Ramos (cell line): ENCODE measurements around the gene GPR152.

ENCODE experiments used
- in situ Hi-C: fragments of 300-500 bp; cut with MboI; formaldehyde crosslinking; loops from one replicate; pipeline ENCODE4 v1.14.3; 2022; ENCODE audit warnings: low sequenced_read_pairs; ENCODE audit not compliant: unreplicated experiment

Gene GPR152

DNA sequence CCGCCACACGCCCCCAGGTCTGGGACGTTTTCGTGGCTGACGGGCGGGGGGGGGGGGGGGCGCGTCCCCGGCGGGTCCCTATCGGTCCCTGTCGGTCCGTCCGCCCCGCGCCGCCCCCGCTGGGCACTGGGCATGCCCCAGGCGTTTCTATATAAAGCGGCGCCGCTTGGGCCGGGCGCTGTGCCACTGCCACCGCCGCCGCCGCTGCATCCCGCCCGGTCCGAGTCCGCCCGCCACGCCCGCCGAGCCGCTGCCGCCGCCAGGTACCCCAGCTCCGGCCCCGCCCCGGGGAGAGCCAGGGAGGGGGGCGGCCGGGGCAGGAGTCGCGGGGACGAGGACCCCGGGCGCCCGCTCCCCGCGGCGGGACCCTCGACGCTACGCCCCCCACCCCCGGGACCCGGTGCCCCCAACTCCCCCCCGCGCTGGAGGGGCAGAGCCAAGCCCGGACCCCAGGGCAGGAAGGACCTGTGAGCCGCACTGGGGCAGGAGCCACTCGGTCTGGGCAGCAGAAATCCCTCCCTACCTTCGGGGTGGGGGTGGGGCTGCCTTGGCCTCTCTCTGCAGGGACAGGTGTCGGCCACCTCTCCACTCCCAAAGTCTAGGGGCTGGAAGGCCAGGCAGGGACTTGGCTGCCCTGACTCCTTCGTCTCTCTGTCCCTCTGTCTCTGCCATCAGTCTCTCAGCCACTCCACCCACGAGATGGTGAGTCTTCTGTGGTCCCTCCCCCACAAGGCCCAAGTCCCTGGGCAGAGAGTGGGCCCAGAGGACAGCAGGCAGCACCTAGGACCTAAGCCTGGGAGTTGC is 36.8 kb downstream of the GPR152 start, which contains the start of gene CARNS1:
CARNS1 (plus strand) TSS at position 178 of the 804 bp plus-strand sequence; CDS start at position 700, 522 bp downstream.
- in situ Hi-C loops = no loop called here

DNA sequence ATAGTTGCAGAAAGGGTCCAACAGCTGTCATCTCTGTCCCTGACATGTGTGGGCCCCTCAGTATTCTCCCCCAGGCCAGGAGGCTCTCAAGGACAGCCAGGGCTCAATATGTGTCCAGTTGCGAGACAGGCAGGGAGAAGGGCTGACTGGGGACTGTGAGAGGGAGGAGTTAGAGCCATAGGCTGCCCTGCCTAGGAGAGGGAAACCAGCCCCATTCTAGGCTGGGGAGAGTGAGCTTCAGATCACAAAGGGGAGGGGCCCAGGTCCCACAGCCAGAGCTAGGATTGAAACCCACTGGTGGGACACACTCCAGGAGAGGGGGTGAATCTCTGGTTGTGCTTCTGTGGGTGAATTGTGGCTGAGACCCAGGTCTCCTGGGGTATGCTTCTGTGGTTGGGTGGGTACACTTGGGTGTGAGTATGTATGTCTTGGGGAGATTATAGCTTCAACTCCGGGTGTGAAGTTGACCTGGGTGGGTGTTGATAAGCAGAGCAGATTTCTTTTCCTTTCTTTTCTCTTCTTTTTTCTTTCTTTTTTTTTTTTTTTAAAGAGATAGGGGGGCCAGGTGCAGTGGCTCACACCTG is 39.2 kb downstream of the GPR152 start:
- in situ Hi-C loops = no loop called here

DNA sequence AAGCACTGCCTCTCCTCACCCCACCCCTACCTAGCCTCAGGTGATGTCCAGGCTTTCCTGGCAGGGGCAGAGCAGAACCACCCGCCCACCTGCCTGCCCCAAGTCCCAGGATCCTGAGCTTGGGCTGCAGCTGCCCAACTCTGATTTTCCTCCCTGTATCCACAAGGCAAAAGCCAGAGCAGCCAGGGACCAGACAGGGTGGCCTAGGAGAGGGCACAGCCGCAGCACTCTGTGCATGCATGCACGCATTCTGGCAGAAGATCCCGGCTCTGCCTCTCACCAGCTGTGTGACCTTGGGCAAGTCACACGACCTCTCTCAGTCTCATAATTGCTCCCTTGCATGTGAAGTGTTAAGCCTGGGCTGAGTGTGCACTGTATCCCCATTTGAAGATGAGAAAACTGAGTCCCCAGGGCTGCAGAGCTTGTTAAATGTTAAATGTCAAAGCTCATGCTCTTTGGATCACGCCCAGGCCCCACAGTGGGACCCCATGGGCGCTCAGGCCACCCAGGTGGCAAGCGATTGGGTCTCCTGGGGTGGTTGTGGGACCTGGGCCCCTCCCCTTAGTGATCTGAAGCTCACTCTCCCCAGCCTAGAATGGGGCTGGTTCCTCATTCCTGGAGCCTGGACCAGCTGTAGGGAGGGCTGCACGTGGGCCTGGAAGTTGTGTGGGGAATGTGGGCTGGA is 39.9 kb downstream of the GPR152 start:
- in situ Hi-C loops = no loop called here

DNA sequence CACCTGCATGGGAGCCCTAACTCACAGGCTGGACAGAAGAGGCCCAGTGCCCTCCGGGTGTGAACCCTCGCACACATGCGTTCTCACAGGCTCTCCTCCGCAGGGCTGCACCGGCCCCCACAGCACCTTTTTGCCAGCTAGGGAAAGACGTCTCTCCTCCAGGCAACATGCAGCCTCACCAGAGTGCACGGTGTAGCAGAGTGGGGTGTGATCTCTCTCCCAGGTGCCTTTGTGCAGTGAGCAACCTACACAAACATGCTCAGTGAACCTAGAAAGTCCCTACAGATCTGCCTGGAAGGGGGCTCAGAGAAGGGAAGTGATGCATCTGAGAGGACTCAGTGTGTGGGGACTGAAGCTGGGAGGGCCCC is 40.8 kb downstream of the GPR152 start:
- in situ Hi-C loops = no loop called here

DNA sequence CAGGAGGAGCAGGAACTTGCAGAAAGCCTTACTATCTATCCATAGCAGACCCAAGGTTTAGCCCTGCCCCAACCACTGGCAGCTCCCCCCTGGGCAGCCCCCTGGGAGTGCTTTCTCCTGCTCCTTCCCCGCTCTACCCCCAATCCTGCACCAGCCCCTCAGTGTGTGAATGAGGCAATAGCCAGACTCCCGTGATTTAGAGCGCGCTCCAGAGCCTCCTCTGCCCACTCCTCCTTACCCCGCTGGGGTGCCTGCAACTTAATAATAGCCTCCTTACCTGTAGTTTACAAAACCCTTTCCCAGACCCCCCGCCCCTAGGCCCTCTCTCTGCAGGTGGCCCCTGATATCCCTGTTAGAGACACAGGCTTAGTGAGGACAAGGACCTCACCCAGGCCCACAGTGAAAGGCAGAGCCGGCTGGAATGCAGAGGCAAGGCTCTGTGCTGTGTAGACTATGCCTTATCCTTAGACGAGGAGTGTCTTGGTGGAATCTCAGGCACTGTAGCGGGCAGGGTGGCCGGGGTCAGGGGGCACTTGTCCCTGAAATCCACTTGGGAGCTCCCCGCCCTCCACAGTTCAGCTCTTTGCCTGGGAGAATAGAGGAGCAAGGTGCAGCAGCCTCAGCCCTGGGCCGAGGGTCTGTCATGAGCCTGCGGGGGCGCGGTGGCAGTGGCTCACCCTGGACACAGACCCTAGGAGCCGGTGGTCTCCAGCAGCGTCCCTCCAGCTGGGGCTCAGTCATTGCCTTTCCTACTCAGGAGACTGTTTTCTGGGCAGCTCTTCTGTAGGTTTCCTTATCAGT is 41.3 kb downstream of the GPR152 start:
- in situ Hi-C loops = no loop called here

DNA sequence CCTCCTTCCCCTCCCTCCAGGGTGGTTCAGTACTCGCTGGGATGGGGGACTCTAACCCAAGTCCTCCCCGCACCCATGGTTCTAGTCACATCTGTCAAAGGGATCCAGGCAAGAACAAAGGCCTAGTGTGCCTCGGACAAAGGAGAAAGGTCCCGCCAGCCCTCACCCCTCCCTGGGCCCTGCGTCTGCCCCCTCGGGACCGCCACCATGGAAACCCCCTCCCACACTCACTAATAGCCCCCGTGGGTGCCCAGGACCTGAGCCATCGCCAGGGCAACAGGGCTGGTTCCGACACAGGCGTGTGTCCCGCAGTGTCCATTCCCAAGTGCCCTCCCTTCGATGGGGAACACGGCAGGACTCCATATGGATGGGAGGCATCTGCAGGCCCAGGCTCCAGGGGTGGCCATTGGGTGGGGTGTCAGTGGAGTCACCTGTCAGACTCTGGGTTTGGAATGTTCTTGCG is 42.1 kb downstream of the GPR152 start:
- in situ Hi-C loops = no loop called here

DNA sequence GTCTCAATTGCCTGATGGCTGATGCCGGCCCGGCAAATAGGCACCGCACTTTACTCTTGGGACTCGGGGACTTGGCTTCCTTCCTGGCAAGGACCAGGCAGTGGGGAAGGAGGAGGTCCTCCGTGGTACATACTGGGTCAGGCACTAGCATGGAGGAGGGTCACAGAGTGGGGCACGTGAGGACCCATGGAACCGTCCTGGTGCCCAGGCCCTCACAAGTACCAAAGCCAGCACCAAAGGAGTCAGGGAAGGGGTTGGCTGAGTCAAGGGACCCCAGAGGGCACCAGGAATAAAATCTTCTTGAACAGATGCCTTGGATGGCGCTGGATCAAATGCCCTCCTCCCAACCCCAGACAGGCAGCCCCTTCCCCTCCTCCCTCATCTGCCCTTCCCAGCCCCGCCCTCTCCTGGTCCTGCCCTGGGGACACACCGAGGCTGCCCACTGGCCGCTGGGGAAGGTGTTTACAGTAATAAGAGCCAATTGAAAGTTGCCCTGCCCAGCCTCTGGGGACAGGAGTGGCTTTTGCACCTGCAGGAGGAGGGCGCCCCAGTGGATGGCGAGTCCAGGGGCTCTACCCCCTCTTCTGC is 42.7 kb downstream of the GPR152 start:
- in situ Hi-C loops = loop anchor here (10.0 kb wide), 1 partner anchor 55 kb away; the partner anchor contains the start of gene TMEM134

DNA sequence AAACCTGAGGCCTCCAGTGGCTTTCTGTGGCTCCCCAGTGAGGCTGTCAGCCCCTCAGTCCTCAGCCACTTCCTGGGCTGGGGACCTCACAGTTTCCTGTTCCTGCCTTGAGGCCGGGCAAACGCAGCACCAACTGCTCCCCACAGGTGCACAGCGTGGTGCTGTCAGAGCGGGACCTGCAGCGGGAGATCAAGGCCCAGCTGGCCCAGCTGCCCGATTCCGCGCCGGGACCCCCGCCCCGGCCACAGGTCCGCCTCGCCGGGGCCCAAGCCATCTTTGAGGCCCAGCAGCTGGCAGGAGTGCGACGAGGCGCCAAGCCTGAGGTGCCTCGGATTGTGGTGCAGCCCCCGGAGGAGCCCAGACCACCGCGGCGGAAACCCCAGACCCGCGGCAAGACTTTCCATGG is 43.3 kb downstream of the GPR152 start:
- in situ Hi-C loops = loop anchor here (10.0 kb wide), 1 partner anchor 56 kb away; the partner anchor contains the start of gene TMEM134

DNA sequence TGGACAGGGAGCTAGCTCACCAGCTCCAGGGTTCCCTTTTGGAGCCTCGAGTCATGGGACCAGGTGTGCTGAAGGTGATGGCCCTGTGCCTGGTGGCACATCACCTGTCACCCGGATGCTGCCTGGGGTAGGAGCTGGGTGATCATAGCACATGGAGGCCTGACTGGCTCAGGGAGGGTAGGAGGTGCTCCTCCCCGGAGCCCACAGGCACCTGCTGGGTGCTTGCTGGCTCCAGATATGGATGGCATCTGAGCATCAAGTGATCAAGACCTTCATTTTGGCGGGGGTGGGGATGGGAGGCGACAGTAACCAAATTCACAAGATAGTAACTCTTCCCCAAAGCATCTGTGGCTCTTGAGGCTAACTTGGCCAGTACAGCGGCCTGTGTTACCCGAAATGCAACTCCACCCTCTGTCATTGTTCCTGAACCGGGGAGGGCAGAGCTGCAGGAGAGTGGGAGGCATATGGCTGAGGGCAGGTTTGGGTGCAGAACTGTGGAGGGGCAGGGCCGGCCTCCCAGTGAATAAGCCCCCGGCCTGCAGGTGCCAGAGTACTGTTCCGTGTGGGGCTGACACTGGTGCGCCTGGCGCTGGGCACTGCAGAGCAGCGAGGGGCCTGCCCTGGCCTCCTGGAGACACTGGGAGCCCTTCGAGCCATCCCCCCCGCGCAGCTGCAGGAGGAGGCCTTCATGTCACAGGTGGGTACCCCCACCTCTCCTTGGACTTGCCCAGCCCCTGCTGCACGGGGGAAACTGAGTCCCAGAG is 43.9 kb downstream of the GPR152 start:
- in situ Hi-C loops = loop anchor here (10.0 kb wide), 1 partner anchor 56 kb away; the partner anchor contains the start of gene TMEM134

DNA sequence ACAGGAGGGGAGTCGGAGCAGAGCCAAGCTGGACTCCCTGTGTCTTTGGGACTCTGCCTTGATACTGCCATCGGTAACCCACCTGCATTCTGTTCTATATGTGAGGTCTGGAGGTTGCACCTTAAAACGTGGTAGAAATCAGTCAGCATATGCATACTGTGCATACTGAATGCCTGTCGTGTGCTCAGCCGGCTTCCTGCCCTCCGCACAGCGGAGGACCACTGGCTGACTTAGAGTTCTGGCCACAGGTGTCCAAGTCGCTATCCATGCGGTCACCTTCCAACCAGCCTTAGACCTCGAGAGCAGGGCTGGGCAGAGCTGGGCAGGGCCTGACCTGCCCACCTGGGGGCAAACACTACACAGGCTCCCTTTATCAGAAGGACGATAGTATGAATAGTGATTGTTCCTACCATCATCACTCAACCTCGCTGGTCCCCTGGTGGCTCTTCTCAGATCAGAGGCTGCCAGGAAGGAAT is 44.8 kb downstream of the GPR152 start:
- in situ Hi-C loops = loop anchor here (10.0 kb wide), 1 partner anchor 57 kb away; the partner anchor contains the start of gene TMEM134

DNA sequence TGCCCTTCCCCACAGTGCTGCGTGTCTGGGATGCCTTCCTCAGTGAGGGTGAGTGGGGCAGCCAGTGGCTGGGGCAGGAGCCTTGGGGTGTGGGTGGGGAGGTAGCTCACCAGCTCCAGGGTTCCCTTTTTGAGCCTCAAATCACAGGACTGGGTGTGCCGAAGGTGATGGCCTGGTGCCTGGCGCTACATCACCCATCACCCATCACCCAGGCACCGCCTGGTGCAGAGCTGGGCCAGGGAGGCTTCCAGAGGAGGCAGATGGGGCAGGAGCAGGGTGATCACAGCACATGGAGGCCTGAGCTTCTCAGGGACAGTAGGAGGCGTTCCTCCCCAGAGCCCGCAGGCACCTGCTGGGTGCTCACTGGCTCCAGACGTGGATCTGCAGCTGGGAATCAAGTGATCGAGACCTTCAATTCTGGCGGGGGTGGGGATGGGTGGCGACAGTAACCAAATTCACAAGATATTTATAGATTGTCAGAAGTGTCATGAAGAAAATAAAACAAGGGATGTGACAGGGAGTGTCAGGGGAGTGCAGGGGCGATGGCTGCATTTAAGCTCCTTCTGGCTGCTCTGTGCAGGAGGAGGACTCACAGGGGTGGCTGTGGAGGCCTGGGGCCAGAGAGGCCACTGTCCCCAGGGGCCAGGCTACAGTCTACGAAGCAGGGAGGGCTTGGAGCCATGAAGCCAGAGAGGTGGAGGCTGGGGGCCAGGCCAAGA is 45.4 kb downstream of the GPR152 start:
- in situ Hi-C loops = loop anchor here (10.0 kb wide), 1 partner anchor 58 kb away; the partner anchor contains the start of gene TMEM134

DNA sequence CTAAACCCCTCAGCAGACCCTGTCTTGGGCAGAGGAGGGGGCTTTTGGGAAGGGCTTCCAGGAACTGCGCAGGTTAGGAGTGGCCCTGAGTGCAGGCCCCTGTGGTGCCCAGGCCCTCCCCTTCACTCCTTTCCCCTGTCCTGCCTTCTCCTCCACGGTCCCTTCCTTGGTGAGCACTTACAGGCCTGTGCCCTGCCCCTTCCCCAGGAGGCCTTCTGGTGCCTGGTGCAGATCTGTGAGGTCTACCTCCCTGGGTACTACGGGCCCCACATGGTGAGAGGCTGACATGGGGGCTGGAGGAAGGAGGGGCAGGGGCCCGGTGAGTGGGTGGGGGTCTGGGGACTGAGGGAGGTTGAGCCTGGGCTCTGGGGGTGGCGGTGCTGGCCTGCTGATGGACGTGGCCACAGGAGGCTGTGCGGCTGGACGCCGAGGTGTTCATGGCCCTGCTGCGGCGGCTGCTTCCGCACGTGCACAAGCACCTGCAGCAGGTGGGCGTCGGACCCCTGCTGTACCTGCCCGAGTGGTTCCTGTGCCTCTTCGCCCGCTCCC is 46.0 kb downstream of the GPR152 start:
- in situ Hi-C loops = loop anchor here (10.0 kb wide), 1 partner anchor 58 kb away; the partner anchor contains the start of gene TMEM134

DNA sequence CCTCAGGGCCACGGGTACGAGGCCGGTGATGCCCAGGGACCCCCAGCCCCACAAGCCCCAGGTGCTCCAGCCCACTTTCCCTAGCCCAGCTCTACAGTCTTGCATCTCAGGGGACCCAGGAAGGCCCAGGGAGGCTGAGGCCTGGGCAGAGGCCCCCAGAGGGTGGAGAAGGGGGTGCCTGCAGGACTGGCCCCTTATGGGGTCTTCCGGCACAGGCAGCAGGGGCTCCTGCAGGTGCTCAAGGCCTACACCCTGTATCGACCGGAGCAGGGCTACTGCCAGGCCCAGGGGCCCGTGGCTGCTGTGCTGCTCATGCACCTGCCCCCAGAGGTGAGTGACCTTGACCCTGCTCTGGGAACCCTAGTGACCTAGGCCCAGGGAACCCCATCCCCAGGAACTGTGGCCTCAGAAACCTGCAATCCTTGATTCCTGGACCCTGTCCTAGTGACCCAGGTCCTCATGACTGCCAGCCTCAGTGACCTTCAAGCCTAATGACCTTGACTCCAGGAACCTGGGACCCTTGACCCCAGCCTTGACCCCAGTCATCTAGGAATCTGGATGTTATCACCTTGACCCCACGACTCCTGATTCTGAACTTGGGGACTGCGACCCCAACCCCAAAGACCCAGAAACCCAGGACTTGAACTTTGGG is 46.7 kb downstream of the GPR152 start:
- in situ Hi-C loops = loop anchor here (10.0 kb wide), 1 partner anchor 59 kb away; the partner anchor contains the start of gene TMEM134

DNA sequence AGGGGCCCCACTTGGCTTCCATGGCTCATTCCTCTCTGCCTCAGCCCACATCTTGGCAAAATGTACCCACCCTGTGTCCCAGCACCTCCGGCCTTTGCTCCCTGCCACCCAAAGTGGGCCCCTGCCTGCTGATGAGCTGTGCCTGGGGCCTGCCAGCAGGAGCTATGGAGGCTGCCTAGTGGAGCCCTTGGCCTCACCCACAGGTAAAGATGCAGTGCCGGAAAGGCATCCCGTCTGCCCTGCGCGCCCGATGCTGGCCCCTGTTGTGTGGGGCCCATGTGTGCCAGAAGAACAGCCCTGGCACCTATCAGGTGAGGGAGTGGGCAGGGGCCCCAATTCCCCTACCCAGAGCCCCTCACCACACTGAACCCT is 47.3 kb downstream of the GPR152 start:
- in situ Hi-C loops = loop anchor here (10.0 kb wide), 1 partner anchor 60 kb away; the partner anchor contains the start of gene TMEM134

DNA sequence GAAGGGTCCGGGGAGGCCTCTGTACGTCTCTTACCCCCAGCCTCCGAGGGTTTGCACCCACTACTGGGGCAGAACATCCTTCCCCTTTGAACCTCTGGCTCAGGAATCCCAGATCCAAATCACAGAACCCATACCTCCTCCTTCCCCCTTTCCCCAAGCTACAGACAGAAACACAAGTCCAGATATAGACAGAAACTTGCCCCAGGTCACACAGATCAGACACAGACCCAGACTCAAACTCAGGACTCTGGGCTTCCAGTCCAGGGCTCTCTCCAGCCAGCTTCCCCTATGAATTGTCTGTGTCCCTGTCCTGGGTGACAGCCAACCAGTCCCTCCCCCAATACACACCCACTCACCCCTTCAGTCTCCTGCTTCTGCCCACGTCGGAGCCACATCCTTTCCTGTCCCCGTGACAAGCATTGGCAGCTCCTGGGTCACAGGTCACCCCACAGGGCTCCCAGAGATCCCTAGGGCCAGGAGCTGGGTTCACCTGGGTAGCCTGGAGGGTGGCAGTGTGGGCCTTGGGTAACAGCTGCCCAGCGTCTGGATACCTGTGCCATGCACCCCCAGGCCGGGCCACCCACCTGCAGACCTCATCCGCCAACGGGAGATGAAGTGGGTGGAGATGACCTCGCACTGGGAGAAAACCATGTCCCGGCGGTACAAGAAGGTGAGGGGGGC is 47.9 kb downstream of the GPR152 start:
- in situ Hi-C loops = loop anchor here (10.0 kb wide), 1 partner anchor 60 kb away; the partner anchor contains the start of gene TMEM134

DNA sequence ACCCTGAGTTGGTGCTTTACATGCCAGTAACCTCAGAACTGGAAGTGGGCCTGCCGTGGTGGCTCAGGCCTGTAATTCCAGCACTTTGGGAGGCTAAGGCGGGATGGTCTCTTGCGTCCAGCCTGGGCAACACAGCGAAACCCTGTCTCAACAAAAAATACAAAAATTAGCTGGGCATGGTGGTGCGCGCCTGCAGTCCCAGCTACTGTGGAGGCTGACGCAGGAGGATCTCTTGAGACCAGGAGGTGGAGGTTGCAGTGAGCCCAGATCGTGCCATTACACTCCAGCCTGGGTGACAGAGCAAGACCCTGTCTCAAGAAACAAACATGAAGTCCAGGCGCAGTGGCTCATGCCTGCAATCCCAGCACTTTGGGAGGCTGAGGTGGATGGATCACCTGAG is 49.4 kb downstream of the GPR152 start:
- in situ Hi-C loops = loop anchor here (10.0 kb wide), 1 partner anchor 62 kb away; the partner anchor contains the start of gene TMEM134
